Fibroblast of lung (primary cell): ENCODE data around the gene PIP4K2A. TPM values are rescaled to one million over a fixed set of nuclear protein-coding genes. Genes with fewer than 3 reads are reported as not detected.

Source experiments
- DNase-seq, 2 donors: peaks; one replicate each; pipeline versions ENCODE4 v3.0.0 to v3.0.0-alpha.2; 2010; ENCODE audit warnings: low read depth in 2 of 2
- H2AFZ ChIP-seq: 2 replicates; pipeline ENCODE4 v1.5.1; 2012; ENCODE audit warnings: low read length, control low read depth, inconsistent platforms
- H3K27ac ChIP-seq: 2 replicates; pipeline ENCODE4 v1.5.1; 2011; ENCODE audit warnings: low read length, control low read depth; ENCODE audit not compliant: insufficient read depth
- H3K27me3 ChIP-seq: 2 replicates; pipeline ENCODE4 v1.5.1; 2011; ENCODE audit warnings: mild to moderate bottlenecking, low read length; ENCODE audit not compliant: control insufficient read depth, insufficient read depth
- H3K36me3 ChIP-seq: 2 replicates; pipeline ENCODE4 v1.5.1; 2011; ENCODE audit warnings: low read length; ENCODE audit not compliant: control insufficient read depth, insufficient read depth
- H3K4me1 ChIP-seq: 2 replicates; pipeline ENCODE4 v1.5.1; 2011; ENCODE audit warnings: low read length; ENCODE audit not compliant: control insufficient read depth, insufficient read depth; ENCODE audit errors: extremely low read depth
- H3K4me2 ChIP-seq: 2 replicates; pipeline ENCODE4 v1.5.1; 2011; ENCODE audit warnings: low read length, control low read depth; ENCODE audit not compliant: insufficient read depth; ENCODE audit errors: extremely low read depth
- H3K4me3 ChIP-seq, 4 experiments: fragments of 200-600 bp in 1 of 4; sonication (generic) in 1 of 4; replicated peaks in 1 of 4; 2 replicates each; pipeline ENCODE4 v1.5.1; 2011 to 2016; ENCODE audit warnings: low read length in 4 of 4, low read depth in 3 of 4, mild to moderate bottlenecking in 3 of 4, control low read depth in 2 of 4, inconsistent platforms in 1 of 4, mixed read lengths in 1 of 4; ENCODE audit not compliant: insufficient read depth in 1 of 4; ENCODE audit errors: control extremely low read depth in 1 of 4
- H3K79me2 ChIP-seq: 2 replicates; pipeline ENCODE4 v1.5.1; 2012; ENCODE audit warnings: mild to moderate bottlenecking, low read length, inconsistent platforms; ENCODE audit not compliant: control insufficient read depth, insufficient read depth
- H3K9ac ChIP-seq: 2 replicates; pipeline ENCODE4 v1.5.1; 2011; ENCODE audit warnings: mild to moderate bottlenecking, low read length, control low read depth; ENCODE audit not compliant: insufficient read depth
- H3K9me3 ChIP-seq: 2 replicates; pipeline ENCODE4 v1.5.1; 2012; ENCODE audit warnings: low read depth, low read length; ENCODE audit not compliant: control insufficient read depth, insufficient read depth
- H4K20me1 ChIP-seq: 2 replicates; pipeline ENCODE4 v1.5.1; 2011; ENCODE audit warnings: low read length; ENCODE audit not compliant: control insufficient read depth, insufficient read depth; ENCODE audit errors: extremely low read depth
- EZH2 ChIP-seq: IDR thresholded peaks from 2 replicates; pipeline ENCODE4 v1.5.1; 2012; ENCODE audit warnings: low read length, control low read depth, mild to moderate bottlenecking; ENCODE audit errors: missing control alignments
- polyA plus RNA-seq, 2 donors: library from polyadenylated mRNA; depleted of rRNA in 1 of 2; stranded (reverse) in 1 of 2; unstranded in 1 of 2; fragments of >200 nt; gene quantifications; 2 replicates each; pipeline ENCODE4 v1.2.1, GENCODE V29; 2011 to 2012; ENCODE audit warnings: missing spikeins in 1 of 2
- total RNA-seq: library from RNA; depleted of rRNA; stranded (reverse); fragments of >200 nt; gene quantifications from 2 replicates; pipeline ENCODE4 v1.2.1, GENCODE V29; 2014
- TF ChIP-seq, protein P1 (sequence below), 2 donors: IDR thresholded peaks in 1 of 2; conservative IDR thresholded peaks in 1 of 2; 1 replicate in 1 of 2; 2 replicates in 1 of 2; pipeline ENCODE4 v1.5.1; 2011 to 2012; ENCODE audit warnings: low read length in 2 of 2, control low read depth in 1 of 2, inconsistent platforms in 1 of 2, low read depth in 1 of 2, mild to moderate bottlenecking in 1 of 2

The PIP4K2A gene
- total and polyA plus RNA-seq, 2 donors (not counting 1 experiment from before 2014, with no cell fraction given): 28.5 to 40.0 TPM

GRCh38 chr10:22667093-22667480, 47.3 kb downstream of the PIP4K2A start:
- H3K9me3 ChIP-seq: no peaks in the 10 kb centered on the region
- H4K20me1 ChIP-seq: no peaks in the 10 kb centered on the region
- H3K4me3 ChIP-seq: no peak overlapping the region
- H3K36me3 ChIP-seq: no peaks in the 10 kb centered on the region
- no peak overlapping the region for H3K9ac ChIP-seq
- peaks cover 4% of the 10 kb centered on the region for H3K4me1 ChIP-seq
- H3K27ac ChIP-seq: no peak overlapping the region
- H3K27me3 ChIP-seq: no peaks in the 10 kb centered on the region
- DNase-seq: no peak
- no peak overlapping the region for H2AFZ ChIP-seq
- TF ChIP-seq, protein P1, sequence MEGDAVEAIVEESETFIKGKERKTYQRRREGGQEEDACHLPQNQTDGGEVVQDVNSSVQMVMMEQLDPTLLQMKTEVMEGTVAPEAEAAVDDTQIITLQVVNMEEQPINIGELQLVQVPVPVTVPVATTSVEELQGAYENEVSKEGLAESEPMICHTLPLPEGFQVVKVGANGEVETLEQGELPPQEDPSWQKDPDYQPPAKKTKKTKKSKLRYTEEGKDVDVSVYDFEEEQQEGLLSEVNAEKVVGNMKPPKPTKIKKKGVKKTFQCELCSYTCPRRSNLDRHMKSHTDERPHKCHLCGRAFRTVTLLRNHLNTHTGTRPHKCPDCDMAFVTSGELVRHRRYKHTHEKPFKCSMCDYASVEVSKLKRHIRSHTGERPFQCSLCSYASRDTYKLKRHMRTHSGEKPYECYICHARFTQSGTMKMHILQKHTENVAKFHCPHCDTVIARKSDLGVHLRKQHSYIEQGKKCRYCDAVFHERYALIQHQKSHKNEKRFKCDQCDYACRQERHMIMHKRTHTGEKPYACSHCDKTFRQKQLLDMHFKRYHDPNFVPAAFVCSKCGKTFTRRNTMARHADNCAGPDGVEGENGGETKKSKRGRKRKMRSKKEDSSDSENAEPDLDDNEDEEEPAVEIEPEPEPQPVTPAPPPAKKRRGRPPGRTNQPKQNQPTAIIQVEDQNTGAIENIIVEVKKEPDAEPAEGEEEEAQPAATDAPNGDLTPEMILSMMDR (conservative IDR thresholded peaks at IDR 0.05 in 1 of 2, IDR thresholded peaks at IDR 0.05 in 1 of 2; ENCODE audit: low read depth in 1 of 2, low read length in 2 of 2): no peak
- no peak for TF ChIP-seq EZH2
- peaks cover 38% of the 10 kb centered on the region for H3K79me2 ChIP-seq
- no peak overlapping the region for H3K4me2 ChIP-seq

DNA sequence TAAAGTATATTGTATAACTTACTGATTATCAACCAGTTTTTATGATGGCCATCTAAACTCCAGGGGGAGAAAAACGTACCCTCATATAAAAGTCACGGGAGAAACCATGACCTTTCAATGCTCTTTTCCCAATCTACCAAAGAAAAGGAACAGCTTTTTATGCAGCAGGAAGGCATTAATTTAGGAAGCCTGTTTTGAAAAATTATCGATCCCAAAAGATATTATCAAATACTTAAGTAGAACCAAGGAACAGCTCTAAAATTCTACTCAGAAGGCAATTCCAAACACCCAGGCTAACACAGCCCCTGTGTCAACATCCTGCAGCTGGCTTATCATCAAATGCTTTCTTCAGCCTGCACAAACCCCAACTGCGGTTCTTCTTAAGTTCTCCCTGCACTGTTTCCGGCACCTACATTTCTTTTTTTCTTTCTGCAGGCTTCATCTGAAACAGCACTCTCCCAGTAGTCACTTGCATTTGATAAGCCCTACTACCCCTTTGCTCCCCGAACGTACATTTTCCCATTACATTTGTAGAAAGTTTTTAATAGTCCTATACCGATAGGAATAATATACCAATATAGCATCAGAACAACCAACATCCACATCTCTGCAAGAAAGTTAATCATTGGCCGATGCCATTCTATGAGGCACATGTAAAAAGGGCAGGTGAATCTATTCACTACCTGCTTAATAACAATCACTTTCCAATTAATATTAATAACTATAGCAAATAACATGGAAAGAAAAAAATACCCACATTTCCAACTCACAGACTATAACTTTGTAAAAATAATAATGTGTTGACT, 47.9 kb downstream of the PIP4K2A start:
- no peak for TF ChIP-seq EZH2
- TF ChIP-seq, protein P1 (conservative IDR thresholded peaks at IDR 0.05 in 1 of 2, IDR thresholded peaks at IDR 0.05 in 1 of 2; ENCODE audit: low read depth in 1 of 2, low read length in 2 of 2): no peak
- DNase-seq: peak; percentile 23 to 57
- H4K20me1 ChIP-seq: no peaks in the 10 kb centered on the region
- no peak overlapping the region for H3K4me2 ChIP-seq
- H3K4me1 ChIP-seq: peaks cover 4% of the 10 kb centered on the region
- H3K9ac ChIP-seq: no peak overlapping the region
- H3K9me3 ChIP-seq: no peaks in the 10 kb centered on the region
- H3K4me3 ChIP-seq: no peak overlapping the region
- no peak overlapping the region for H3K27ac ChIP-seq
- H3K36me3 ChIP-seq: no peaks in the 10 kb centered on the region
- H2AFZ ChIP-seq: no peak overlapping the region
- H3K27me3 ChIP-seq: no peaks in the 10 kb centered on the region
- peaks cover 35% of the 10 kb centered on the region for H3K79me2 ChIP-seq

DNA sequence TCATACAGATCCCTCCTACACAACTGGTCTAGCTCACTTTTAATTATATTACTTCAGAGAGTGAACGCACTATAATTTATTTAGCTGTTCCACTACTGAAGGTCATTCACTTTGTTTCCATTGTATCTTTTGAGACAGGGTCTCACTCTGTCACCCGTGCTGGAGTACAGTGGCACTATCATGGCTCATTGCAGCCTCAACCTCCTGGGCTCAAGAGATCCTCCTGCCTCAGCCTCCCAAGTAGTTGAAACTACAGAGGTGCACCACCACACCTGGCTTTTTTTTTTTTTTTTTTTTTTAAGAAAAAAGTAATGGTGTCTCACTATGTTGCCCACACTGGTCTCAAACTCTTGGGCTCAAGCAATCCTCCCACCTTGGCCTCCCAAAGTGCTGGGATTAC, 49.0 kb downstream of the PIP4K2A start:
- Histone ChIP-seq H3K36me3 (no peaks in the 10 kb centered on the region), H2AFZ (no peak overlapping the region), H3K9ac (no peak overlapping the region), H3K27me3 (no peaks in the 10 kb centered on the region), H3K4me1 (peaks cover 4% of the 10 kb centered on the region), H3K9me3 (no peaks in the 10 kb centered on the region), H3K27ac (no peak overlapping the region), H3K4me3 (no peak overlapping the region), H3K4me2 (no peak overlapping the region), H3K79me2 (peaks cover 28% of the 10 kb centered on the region), H4K20me1 (no peaks in the 10 kb centered on the region)
- TF ChIP-seq EZH2: no peak
- TF ChIP-seq, protein P1 (conservative IDR thresholded peaks at IDR 0.05 in 1 of 2, IDR thresholded peaks at IDR 0.05 in 1 of 2; ENCODE audit: low read depth in 1 of 2, low read length in 2 of 2): no peak
- no peak for DNase-seq
